Panc1 (cell line): ENCODE data around the gene PRKG1. TPM values are rescaled to one million over a fixed set of nuclear protein-coding genes. Genes with fewer than 3 reads are reported as not detected.

Source experiments
- ATAC-seq: fragments of 200-7000 bp; cut with Tn5 transposase; 2 replicates; pipeline ENCODE4 v1.9.1; 2020; ENCODE audit warnings: mild to moderate bottlenecking, moderate library complexity
- BruUV-seq: library from RNA; stranded (reverse); fragments of 400-500 nt; replicated peaks from 2 replicates; lab custom pipeline; 2021; lab: Mats Ljungman, UMichigan
- CTCF ChIA-PET: fragments of 300-600 bp; sonication (Branson Sonifier 250); formaldehyde crosslinking; loops from one replicate; lab custom pipeline; 2022; ENCODE audit warnings: antibody characterized with exemption; lab: Charles Lee
- POLR2A ChIA-PET: fragments of 300-600 bp; sonication (Branson Sonifier 250); formaldehyde crosslinking; loops from one replicate; lab custom pipeline; 2022; ENCODE audit warnings: antibody characterized with exemption; lab: Charles Lee
- DNase-seq: peaks from one replicate; pipeline ENCODE4 v3.0.0-alpha.2; 2010; ENCODE audit warnings: low read depth, low spot score
- H3K27ac ChIP-seq: 2 replicates; pipeline ENCODE4 v1.5.1; 2011; ENCODE audit warnings: mild to moderate bottlenecking, low read length, inconsistent platforms
- H3K27me3 ChIP-seq: fragments of 200-500 bp; sonication (Bioruptor generic); 2 replicates; pipeline ENCODE4 v1.6.0; 2014; ENCODE audit warnings: low read length, inconsistent platforms; ENCODE audit not compliant: control insufficient read depth, insufficient read depth
- H3K36me3 ChIP-seq: fragments of 200-500 bp; sonication (Bioruptor generic); 2 replicates; pipeline ENCODE4 v1.5.1; 2014; ENCODE audit warnings: inconsistent platforms, mild to moderate bottlenecking, low read length, moderate library complexity; ENCODE audit not compliant: control insufficient read depth, insufficient read depth
- H3K4me1 ChIP-seq: 2 replicates; pipeline ENCODE4 v1.5.1; 2011; ENCODE audit warnings: inconsistent platforms, mild to moderate bottlenecking, low read length, moderate library complexity; ENCODE audit not compliant: control insufficient read depth, insufficient read depth
- H3K4me3 ChIP-seq, 2 experiments: 2 replicates each; pipeline ENCODE4 v1.5.1; 2011 to 2012; ENCODE audit warnings: low read depth in 2 of 2, low read length in 2 of 2, mild to moderate bottlenecking in 2 of 2, inconsistent platforms in 1 of 2, moderate library complexity in 1 of 2
- H3K9me3 ChIP-seq: fragments of 200-500 bp; sonication (Bioruptor generic); 2 replicates; pipeline ENCODE4 v1.5.1; 2014; ENCODE audit warnings: low read depth, mild to moderate bottlenecking, inconsistent platforms, low read length, moderate library complexity; ENCODE audit not compliant: control insufficient read depth, insufficient read depth
- CTCF ChIP-seq: fragments of 450-650 bp; IDR thresholded peaks from 2 replicates; pipeline ENCODE4 v1.5.1; 2017; ENCODE audit warnings: mild to moderate bottlenecking
- POLR2AphosphoS5 ChIP-seq: IDR thresholded peaks from 2 replicates; pipeline ENCODE4 v1.6.1; 2012; ENCODE audit warnings: mild to moderate bottlenecking, low read depth, low read length, moderate library complexity
- REST ChIP-seq, 2 experiments: IDR thresholded peaks; 2 replicates each; pipeline ENCODE4 v1.6.1; 2011 to 2012; ENCODE audit warnings: low read depth in 2 of 2, control low read depth in 1 of 2, low read length in 1 of 2, mild to moderate bottlenecking in 1 of 2, moderate library complexity in 1 of 2; ENCODE audit not compliant: insufficient read depth in 1 of 2
- SIN3A ChIP-seq: IDR thresholded peaks from 2 replicates; pipeline ENCODE4 v1.6.1; 2012; ENCODE audit warnings: low read depth, mild to moderate bottlenecking, low read length, moderate library complexity, borderline replicate concordance; ENCODE audit not compliant: insufficient read depth
- TCF7L2 ChIP-seq: IDR thresholded peaks from 2 replicates; pipeline ENCODE4 v1.6.1; 2011; ENCODE audit warnings: mild to moderate bottlenecking, low read depth, low read length, inconsistent platforms
- in situ Hi-C: cut with HindIII; loops from 2 replicates; pipeline ENCODE4 v1.10.0; 2016; ENCODE audit warnings: low sequenced_read_pairs, low pct_unique_long_range_greater_than_20kb
- intact Hi-C: fragments of 100-400 bp; cut with micrococcal nuclease; formaldehyde crosslinking; loops from one replicate; pipeline ENCODE4 v1.10.0; 2022; ENCODE audit not compliant: unreplicated experiment
- total RNA-seq: library from RNA; stranded (reverse); gene quantifications from one replicate; pipeline ENCODE4 v1.2.1, GENCODE V29; 2021; ENCODE audit not compliant: unreplicated experiment

Gene PRKG1
- total RNA-seq, 1 experiment from 2014 or later, result 0.92 TPM

- Histone ChIP-seq H3K4me3 (no peak overlapping the region), H3K27me3 (no peaks in the 10 kb centered on the region), H3K9me3 (no peaks in the 10 kb centered on the region), H3K36me3 (no peaks in the 10 kb centered on the region), H3K27ac (no peak overlapping the region), H3K4me1 (no peaks in the 10 kb centered on the region)
- ATAC-seq (no peak), DNase-seq (no peak)
- TF ChIP-seq TCF7L2 (no peak), CTCF (no peak), POLR2AphosphoS5 (no peak)
- intact Hi-C loops, result no loop called here
- in situ Hi-C loops, result no loop called here
- ChIA-PET POLR2A (no interaction called here), CTCF (no interaction called here)
- BruUV-seq, result no TSS peak
Observed at GRCh38 chr10:51233337-51234100, 159.2 kb downstream of the PRKG1 start.

GRCh38 chr10:51235865-51236264, 161.6 kb downstream of the PRKG1 start:
- CTCF ChIA-PET, result no interaction called here
- no peaks in the 10 kb centered on the region for H3K4me1 ChIP-seq
- intact Hi-C loops, result no loop called here

More at GRCh38 chr10:51235865-51236264, 161.6 kb downstream of the PRKG1 start:
- H3K4me3 ChIP-seq, result no peak overlapping the region
- BruUV-seq, result no TSS peak
- in situ Hi-C loops, result no loop called here
- no peak for TF ChIP-seq TCF7L2
- no peak for TF ChIP-seq POLR2AphosphoS5
- TF ChIP-seq CTCF, result no peak
- no peak for TF ChIP-seq SIN3A
- no peak for TF ChIP-seq REST (IDR thresholded peaks at IDR 0.05; ENCODE audit: insufficient read depth in 1 of 2, low read depth in 2 of 2, low read length in 1 of 2)
- POLR2A ChIA-PET, result no interaction called here
- no peaks in the 10 kb centered on the region for H3K36me3 ChIP-seq
- no peak overlapping the region for H3K27ac ChIP-seq
- DNase-seq (no peak), ATAC-seq (no peak)
- H3K9me3 ChIP-seq, result no peaks in the 10 kb centered on the region
- no peaks in the 10 kb centered on the region for H3K27me3 ChIP-seq
